ENCODE measurements around the gene OCA2.

- TF ChIP-seq CTCF (conservative IDR thresholded peaks at IDR 0.05; ENCODE audit: low read depth, low read length), result no peak
- TF ChIP-seq POLR2A (IDR thresholded peaks at IDR 0.05; ENCODE audit: low read depth, low read length), result no peak
- no peak for TF ChIP-seq CHD1 (IDR thresholded peaks at IDR 0.05; ENCODE audit: low read depth, low read length)
- no peak for TF ChIP-seq FOS (IDR thresholded peaks at IDR 0.05; ENCODE audit: low read depth, low read length)
- no peak for TF ChIP-seq BHLHE40 (IDR thresholded peaks at IDR 0.05; ENCODE audit: low read depth, low read length)
- no peak for TF ChIP-seq RAD21 (IDR thresholded peaks at IDR 0.05; ENCODE audit: low read length)
- no peak for TF ChIP-seq CEBPB (IDR thresholded peaks at IDR 0.05; ENCODE audit: low read depth, low read length)
- TF ChIP-seq MXI1 (IDR thresholded peaks at IDR 0.05; ENCODE audit: borderline replicate concordance, low read depth, low read length), result no peak
Measured at GRCh38 chr15:27771892-27772291, 327.2 kb downstream of the OCA2 start.

All from IMR-90 (cell line).